Osteoblast (primary cell): Measurements from ENCODE around the gene LRRC18. TPM values are rescaled to one million over a fixed set of nuclear protein-coding genes. Genes with fewer than 3 reads are reported as not detected.

Source experiments
- DNase-seq: peaks from one replicate; pipeline ENCODE4 v3.0.0; 2011; ENCODE audit warnings: low spot score, mixed read lengths; ENCODE audit not compliant: insufficient read length; ENCODE audit errors: missing footprints
- H2AFZ ChIP-seq: 2 replicates; pipeline ENCODE4 v1.6.0; 2011; ENCODE audit warnings: mild to moderate bottlenecking, low read length
- H3K27ac ChIP-seq: 2 replicates; pipeline ENCODE4 v1.5.1; 2011; ENCODE audit warnings: mild to moderate bottlenecking, low read depth, low read length, moderate library complexity
- H3K27me3 ChIP-seq: 2 replicates; pipeline ENCODE4 v1.6.0; 2012; ENCODE audit warnings: mild to moderate bottlenecking, control low read depth, inconsistent platforms, low read length, moderate library complexity; ENCODE audit not compliant: insufficient read depth
- H3K36me3 ChIP-seq: 2 replicates; pipeline ENCODE4 v1.5.1; 2011; ENCODE audit warnings: mild to moderate bottlenecking, low read length, control low read depth, moderate library complexity; ENCODE audit not compliant: insufficient read depth
- H3K4me1 ChIP-seq: 2 replicates; pipeline ENCODE4 v1.5.1; 2011; ENCODE audit warnings: mild to moderate bottlenecking, low read length, control low read depth, moderate library complexity; ENCODE audit not compliant: insufficient read depth
- H3K4me2 ChIP-seq: 2 replicates; pipeline ENCODE4 v1.6.0; 2011; ENCODE audit warnings: mild to moderate bottlenecking, low read length; ENCODE audit not compliant: insufficient read depth
- H3K4me3 ChIP-seq: fragments of 200-600 bp; sonication (generic); 3 replicates; pipeline ENCODE4 v1.5.1; 2012; ENCODE audit warnings: mild to moderate bottlenecking, low read length, inconsistent platforms; ENCODE audit not compliant: insufficient read depth
- H3K79me2 ChIP-seq: 2 replicates; pipeline ENCODE4 v1.6.0; 2012; ENCODE audit warnings: mild to moderate bottlenecking, low read length, control low read depth, inconsistent platforms; ENCODE audit not compliant: insufficient read depth
- H3K9me3 ChIP-seq: 2 replicates; pipeline ENCODE4 v1.5.1; 2011; ENCODE audit warnings: low read depth, low read length, control low read depth
- H4K20me1 ChIP-seq: 2 replicates; pipeline ENCODE4 v1.6.0; 2012; ENCODE audit warnings: mild to moderate bottlenecking, low read length, control low read depth; ENCODE audit not compliant: insufficient read depth
- CTCF ChIP-seq: IDR thresholded peaks from 2 replicates; pipeline ENCODE4 v1.5.1; 2011; ENCODE audit warnings: mild to moderate bottlenecking, low read depth, low read length, moderate library complexity; ENCODE audit errors: extremely low read depth
- total RNA-seq: library from RNA; depleted of rRNA; stranded (reverse); fragments of >200 nt; gene quantifications from 2 replicates; pipeline ENCODE4 v1.2.3, GENCODE V29; 2012

Gene LRRC18
- total RNA-seq, 1 donor: not detected

- Histone ChIP-seq H3K4me3 (no peak overlapping the region), H3K9me3 (no peaks in the 10 kb centered on the region), H3K79me2 (no peaks in the 10 kb centered on the region), H3K4me2 (no peak overlapping the region), H3K36me3 (no peaks in the 10 kb centered on the region), H3K4me1 (no peaks in the 10 kb centered on the region), H4K20me1 (no peaks in the 10 kb centered on the region), H2AFZ (no peak overlapping the region), H3K27ac (no peak overlapping the region), H3K27me3 (peaks cover 9% of the 10 kb centered on the region)
- no peak for DNase-seq
- peak; percentile 20 for TF ChIP-seq CTCF
These were observed 54.3 kb downstream of the LRRC18 start for GRCh38 chr10:48885376-48885775.

- no peak overlapping the region for H3K4me2 ChIP-seq
- H2AFZ ChIP-seq: no peak overlapping the region
- H3K4me1 ChIP-seq: no peaks in the 10 kb centered on the region
- H3K27me3 ChIP-seq: peaks cover 9% of the 10 kb centered on the region
- TF ChIP-seq CTCF: no peak
- H4K20me1 ChIP-seq: no peaks in the 10 kb centered on the region
- no peaks in the 10 kb centered on the region for H3K9me3 ChIP-seq
- no peak for DNase-seq
- H3K79me2 ChIP-seq: no peaks in the 10 kb centered on the region
- H3K4me3 ChIP-seq: no peak overlapping the region
- no peak overlapping the region for H3K27ac ChIP-seq
- no peaks in the 10 kb centered on the region for H3K36me3 ChIP-seq
These were observed 55.2 kb downstream of the LRRC18 start for GRCh38 chr10:48884179-48885045.

- Histone ChIP-seq H3K27me3 (peaks cover 9% of the 10 kb centered on the region), H3K36me3 (no peaks in the 10 kb centered on the region), H4K20me1 (no peaks in the 10 kb centered on the region), H3K4me2 (no peak overlapping the region), H3K79me2 (no peaks in the 10 kb centered on the region), H3K4me1 (no peaks in the 10 kb centered on the region), H3K27ac (no peak overlapping the region), H3K9me3 (no peaks in the 10 kb centered on the region), H3K4me3 (no peak overlapping the region), H2AFZ (no peak overlapping the region)
- TF ChIP-seq CTCF: no peak
- no peak for DNase-seq
These were observed 55.9 kb downstream of the LRRC18 start for GRCh38 chr10:48883701-48884100.

- no peak for TF ChIP-seq CTCF
- peaks cover 9% of the 10 kb centered on the region for H3K27me3 ChIP-seq
- no peak overlapping the region for H3K4me2 ChIP-seq
- no peaks in the 10 kb centered on the region for H3K9me3 ChIP-seq
- no peak overlapping the region for H2AFZ ChIP-seq
- no peak overlapping the region for H3K4me3 ChIP-seq
- no peaks in the 10 kb centered on the region for H3K4me1 ChIP-seq
- no peak for DNase-seq
- H3K79me2 ChIP-seq: no peaks in the 10 kb centered on the region
- H3K27ac ChIP-seq: no peak overlapping the region
- no peaks in the 10 kb centered on the region for H4K20me1 ChIP-seq
- H3K36me3 ChIP-seq: no peaks in the 10 kb centered on the region
These were observed 56.8 kb downstream of the LRRC18 start for GRCh38 chr10:48882881-48883280.
